DMS53 treated with DMSO at 0.1 percent for 48 hours (cell line): Measurements from ENCODE around the gene SMYD3.

Experiments used
- DNase-seq: peaks from one replicate; lab custom pipeline; 2025; ENCODE audit not compliant: unreplicated experiment; lab: John Stamatoyannopoulos, UW

SMYD3 gene

GRCh38 chr1:246417813-246418564 lies 89.1 kb downstream of the SMYD3 start:
- DNase-seq = no peak

GRCh38 chr1:246417152-246417812 lies 89.8 kb downstream of the SMYD3 start:
- DNase-seq = no peak

GRCh38 chr1:246416261-246416660 lies 90.8 kb downstream of the SMYD3 start:
- DNase-seq = no peak

GRCh38 chr1:246415028-246415427 lies 92.1 kb downstream of the SMYD3 start:
- DNase-seq = no peak

GRCh38 chr1:246413430-246413829 lies 93.6 kb downstream of the SMYD3 start:
- no peak for DNase-seq

GRCh38 chr1:246404078-246404477 lies 103.0 kb downstream of the SMYD3 start:
- DNase-seq = no peak

GRCh38 chr1:246398126-246398813 lies 108.8 kb downstream of the SMYD3 start:
- DNase-seq = no peak

- DNase-seq = no peak
These were observed 110.0 kb downstream of the SMYD3 start for GRCh38 chr1:246397046-246397445.

- DNase-seq = no peak
These were observed 110.8 kb downstream of the SMYD3 start for GRCh38 chr1:246396322-246396721.

GRCh38 chr1:246394121-246394520 lies 113.0 kb downstream of the SMYD3 start:
- DNase-seq = no peak

GRCh38 chr1:246390855-246391254 lies 116.2 kb downstream of the SMYD3 start:
- no peak for DNase-seq

- no peak for DNase-seq
These were observed 122.5 kb downstream of the SMYD3 start for GRCh38 chr1:246384616-246385015.

GRCh38 chr1:246383791-246384190 lies 123.3 kb downstream of the SMYD3 start:
- no peak for DNase-seq

GRCh38 chr1:246383239-246383589 lies 123.9 kb downstream of the SMYD3 start:
- DNase-seq = no peak

- DNase-seq = no peak
These were observed 124.4 kb downstream of the SMYD3 start for GRCh38 chr1:246382589-246383238.

- no peak for DNase-seq
These were observed 125.6 kb downstream of the SMYD3 start for GRCh38 chr1:246381452-246381851.

- no peak for DNase-seq
These were observed 129.4 kb downstream of the SMYD3 start for GRCh38 chr1:246377625-246378153.

GRCh38 chr1:246373828-246374569 lies 133.1 kb downstream of the SMYD3 start:
- no peak for DNase-seq

- DNase-seq = no peak
These were observed 134.5 kb downstream of the SMYD3 start for GRCh38 chr1:246372559-246372958.

GRCh38 chr1:246367041-246367440 lies 140.0 kb downstream of the SMYD3 start:
- DNase-seq = no peak

- no peak for DNase-seq
These were observed 141.4 kb downstream of the SMYD3 start for GRCh38 chr1:246365708-246366107.
